NCI-H446 (cell line): ENCODE data around the gene ZNF8.
"Not testable (repeated sequence)": the region's sequence is repeated elsewhere in the genome, so short reads cannot be mapped to it uniquely, and the experiment has no call there.

Source experiments
- DNase-seq, 2 experiments: peaks; one replicate each; lab custom pipeline; 2025; lab: John Stamatoyannopoulos, UW

ZNF8 gene

DNA sequence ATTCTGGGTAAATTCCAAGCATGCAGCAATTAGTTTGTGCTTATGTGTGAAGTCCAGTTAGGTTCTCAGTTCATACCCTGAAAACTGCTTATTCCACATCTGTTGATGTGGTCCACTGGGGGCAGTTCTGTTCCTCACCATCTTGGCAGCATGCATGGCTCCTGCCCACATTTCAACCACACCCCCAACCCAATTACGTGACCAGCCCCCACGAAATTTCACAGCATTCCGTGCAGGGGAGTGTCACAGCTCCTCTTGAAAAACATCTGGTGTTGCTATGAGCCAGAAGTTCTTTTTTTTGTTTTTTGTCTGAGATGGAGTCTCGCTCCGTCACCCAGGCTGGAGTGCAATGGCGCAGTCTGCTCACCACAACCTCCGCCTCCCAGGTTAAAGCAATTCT, 17.3 kb downstream of the ZNF8 start:
- no peak for DNase-seq

GRCh38 chr19:58300620-58301019, 21.9 kb downstream of the ZNF8 start:
- DNase-seq: no peak

GRCh38 chr19:58304255-58304654, 25.5 kb downstream of the ZNF8 start:
- no peak for DNase-seq

GRCh38 chr19:58304748-58305064, 26.0 kb downstream of the ZNF8 start:
- no peak for DNase-seq

DNA sequence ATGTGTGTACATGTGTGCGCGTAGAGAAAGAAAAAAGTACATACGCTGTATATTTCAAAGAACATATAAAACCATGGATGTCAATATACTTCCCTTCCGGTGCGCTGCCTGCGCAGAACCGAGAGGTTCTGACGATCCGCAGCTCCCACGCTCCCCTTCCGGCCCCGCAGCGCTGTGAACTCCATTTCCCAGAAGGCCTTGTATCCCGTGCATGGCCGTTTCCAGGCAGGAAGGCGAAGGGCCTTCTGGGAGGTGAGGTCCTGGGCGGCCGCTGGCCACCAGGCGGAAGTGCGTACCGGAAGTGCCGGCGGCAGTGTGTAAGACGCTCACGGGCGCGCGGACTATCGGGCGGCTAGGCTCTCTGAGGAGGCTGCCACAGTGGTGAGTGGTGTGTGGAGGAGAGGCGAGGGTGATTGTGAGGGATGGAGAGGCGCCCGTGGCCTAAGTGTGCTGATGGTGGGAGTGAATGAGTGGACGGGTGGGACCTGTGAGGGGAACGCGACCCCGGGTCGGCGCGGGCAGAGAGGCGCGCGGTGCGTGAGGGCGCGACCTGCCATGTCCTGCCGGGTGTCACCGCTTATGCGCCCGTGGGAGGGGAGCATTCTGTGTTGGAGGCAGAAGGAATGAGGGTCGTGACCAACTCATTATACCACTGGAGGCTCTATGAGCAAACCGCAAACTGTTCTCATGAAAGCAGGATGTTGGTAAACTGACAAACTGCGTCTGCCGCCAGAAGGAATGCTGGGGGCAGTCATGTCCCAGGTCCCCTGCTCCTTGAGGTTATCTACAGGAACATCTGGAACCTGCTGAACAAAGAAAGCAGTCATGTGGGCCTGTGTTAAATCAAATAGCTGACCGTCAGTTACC, 26.5 kb downstream of the ZNF8 start, which contains the start of gene ERVK3-1:
Gene ERVK3-1, plus strand, starts transcription at position 313 of the 867 bp plus-strand sequence. CDS start 6,792 bp downstream, outside the sequence.
- peak; percentile 90 to 98 for DNase-seq

DNA sequence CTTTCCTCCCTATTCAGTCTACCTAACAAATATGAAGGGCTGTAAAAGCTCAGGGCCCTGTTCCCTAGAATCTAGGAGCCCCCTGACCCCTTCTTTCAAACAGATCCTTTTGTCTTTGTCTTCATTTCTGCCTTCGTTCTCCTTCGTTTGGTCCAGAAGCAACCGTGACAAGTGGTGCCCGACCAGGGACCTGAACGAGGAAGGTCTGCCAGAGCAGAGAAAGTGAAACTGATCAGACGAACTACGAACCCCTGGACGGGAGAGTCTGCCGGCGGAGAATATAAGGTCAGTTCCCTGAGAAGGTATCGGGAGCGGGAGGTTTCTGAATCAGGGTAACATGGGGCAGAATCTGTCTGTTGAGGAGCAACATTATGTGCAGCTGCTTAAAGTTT, 27.2 kb downstream of the ZNF8 start:
- DNase-seq: no peak

- no peak for DNase-seq
Observed at GRCh38 chr19:58307736-58308135, 29.0 kb downstream of the ZNF8 start.

DNA sequence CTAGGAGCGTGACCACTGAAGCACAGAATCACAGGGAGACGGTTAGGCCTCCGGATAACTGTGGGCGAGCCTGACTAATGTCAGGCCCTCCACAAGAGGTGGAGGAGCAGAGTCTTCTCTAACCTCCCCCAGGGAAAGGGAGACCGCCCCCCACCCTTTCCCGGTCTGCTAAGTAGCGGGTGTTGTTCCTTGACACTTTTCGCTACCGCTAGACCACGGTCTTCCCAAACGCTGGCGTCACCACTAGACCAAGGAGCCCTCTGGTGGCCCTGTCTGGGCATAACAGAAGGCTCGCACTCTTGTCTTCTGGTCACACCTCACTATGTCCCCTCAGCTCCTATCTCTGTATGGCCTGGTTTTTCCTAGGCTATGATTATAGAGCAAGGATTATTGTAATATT, 31.9 kb downstream of the ZNF8 start:
- DNase-seq: not testable (repeated sequence)

GRCh38 chr19:58311345-58311865, 32.6 kb downstream of the ZNF8 start:
- peak in 1 of 2 experiments; percentile 21 for DNase-seq

DNA sequence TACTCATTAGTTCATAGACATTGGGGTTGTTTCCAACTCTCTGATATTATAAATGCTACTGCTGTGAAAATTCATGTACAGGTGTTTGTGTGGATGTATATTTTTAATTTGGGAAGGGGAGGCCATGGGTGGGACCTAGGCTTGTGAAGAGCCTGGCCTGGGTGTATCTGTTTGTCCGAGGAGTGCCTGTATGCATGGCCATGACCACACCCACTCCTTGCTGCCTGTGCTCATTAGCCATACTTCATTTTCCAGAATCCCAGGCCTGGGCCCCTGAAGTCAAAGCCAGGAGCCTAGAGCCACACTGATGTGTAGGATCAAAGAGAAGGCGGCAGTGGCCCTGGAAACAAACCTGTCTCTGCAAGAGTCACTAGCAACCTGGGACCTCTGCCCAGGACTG, 36.8 kb downstream of the ZNF8 start:
- DNase-seq: no peak

GRCh38 chr19:58317476-58318072, 38.8 kb downstream of the ZNF8 start:
- DNase-seq: no peak

GRCh38 chr19:58318297-58318696, 39.5 kb downstream of the ZNF8 start:
- DNase-seq: no peak

GRCh38 chr19:58319241-58319640, 40.5 kb downstream of the ZNF8 start:
- no peak for DNase-seq

- no peak for DNase-seq
Observed at GRCh38 chr19:58325311-58326022, 46.7 kb downstream of the ZNF8 start.

- DNase-seq: no peak
Observed at GRCh38 chr19:58326501-58326913, 47.8 kb downstream of the ZNF8 start.

- DNase-seq: peak; percentile 94 to 96
Observed at GRCh38 chr19:58326914-58327726, 48.4 kb downstream of the ZNF8 start, which contains the start of gene ZSCAN22. Gene ZSCAN22 (plus strand): TSS chr19:58326994. CDS start chr19:58334803, 7,809 bp downstream.

- no peak for DNase-seq
Observed at GRCh38 chr19:58328999-58329398, 50.2 kb downstream of the ZNF8 start.

- no peak for DNase-seq
Observed at GRCh38 chr19:58330458-58330857, 51.7 kb downstream of the ZNF8 start.

GRCh38 chr19:58332697-58333096, 53.9 kb downstream of the ZNF8 start:
- DNase-seq: no peak

GRCh38 chr19:58334691-58335249, 56.0 kb downstream of the ZNF8 start:
- no peak for DNase-seq

DNA sequence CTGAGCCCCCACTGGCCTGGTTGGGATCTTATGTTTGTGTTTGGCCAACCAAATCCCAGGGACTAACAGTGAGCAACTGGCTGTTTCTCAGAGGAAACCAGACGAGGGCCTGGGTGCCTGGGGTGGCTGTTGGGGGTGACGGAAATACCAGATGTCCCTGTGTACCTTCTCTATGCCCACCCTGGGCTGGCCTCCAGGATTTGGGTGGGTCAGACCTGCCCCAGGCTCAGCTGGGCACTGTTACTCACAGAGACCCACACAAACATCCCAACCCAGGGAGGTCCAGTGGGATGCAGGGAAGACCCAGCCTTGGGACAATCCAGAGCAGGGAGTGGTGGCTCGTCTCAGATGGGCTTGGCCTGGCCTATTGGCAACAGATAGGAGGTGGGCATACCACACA, 56.9 kb downstream of the ZNF8 start:
- DNase-seq: no peak
